ENCODE results near the gene INTS6L. TPM values are rescaled to one million over a fixed set of nuclear protein-coding genes. Genes with fewer than 3 reads are reported as not detected.
"Not testable (repeated sequence)": the region's sequence is repeated elsewhere in the genome, so short reads cannot be mapped to it uniquely, and the experiment has no call there.

Gene INTS6L
- total and polyA plus RNA-seq, 3 donors from 2014 or later: 15.0 to 47.6 (median 41.3) TPM

- Histone ChIP-seq H3K36me3 (ENCODE audit: low read depth, missing control alignments) (no peaks in the 10 kb centered on the region), H3K4me3 (no peak overlapping the region), H3K4me1 (no peaks in the 10 kb centered on the region), H3K27ac (no peak overlapping the region), H3K9me3 (no peaks in the 10 kb centered on the region), H3K27me3 (no peaks in the 10 kb centered on the region)
- TF ChIP-seq CTCF (IDR thresholded peaks at IDR 0.05) (no peak), POLR2A (IDR thresholded peaks at IDR 0.05) (no peak)
- intact Hi-C loops (cut with DNase I; ENCODE audit: low total_unique reads): no loop called here
- 85 to 100% methylated on average over 2 of the region's 2 CpGs for WGBS, 2 donors
- no peak for DNase-seq
Measured at GRCh38 chrX:135557344-135557743, 36.9 kb downstream of the INTS6L start.

GRCh38 chrX:135572436-135572835, 52.0 kb downstream of the INTS6L start:
- Histone ChIP-seq H3K36me3 (ENCODE audit: low read depth, missing control alignments) (no peaks in the 10 kb centered on the region), H3K4me1 (no peaks in the 10 kb centered on the region), H3K4me3 (no peak overlapping the region), H3K27me3 (no peaks in the 10 kb centered on the region), H3K27ac (no peak overlapping the region), H3K9me3 (no peaks in the 10 kb centered on the region)
- peak in 1 of 3 experiments; percentile 29 for TF ChIP-seq CTCF (IDR thresholded peaks at IDR 0.05)
- no peak for TF ChIP-seq POLR2A (IDR thresholded peaks at IDR 0.05)
- WGBS, 2 donors: 88% methylated on average over 2 of the region's 2 CpGs
- intact Hi-C loops (cut with DNase I; ENCODE audit: low total_unique reads): no loop called here
- no peak for DNase-seq

DNA sequence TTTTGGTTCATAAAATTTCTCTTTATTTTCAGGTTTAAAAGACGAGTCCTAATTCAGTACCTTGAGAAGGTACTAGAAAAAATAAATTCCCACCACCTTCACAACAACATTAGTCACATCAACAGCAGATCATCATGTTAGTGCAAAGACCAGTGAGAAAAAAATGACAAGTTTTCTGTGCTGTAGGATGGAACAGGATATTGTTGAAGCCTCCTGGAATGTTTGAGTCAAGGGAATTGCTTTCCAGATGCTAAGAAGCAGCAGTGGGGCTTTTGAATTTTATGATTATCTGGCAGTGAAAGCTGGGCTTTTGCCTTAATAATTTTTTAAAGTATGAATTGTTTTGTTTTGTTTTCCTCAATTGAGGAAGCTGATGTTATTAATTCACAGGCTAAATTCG, 61.0 kb downstream of the INTS6L start:
- Histone ChIP-seq H3K9me3 (no peaks in the 10 kb centered on the region), H3K27me3 (no peaks in the 10 kb centered on the region), H3K36me3 (ENCODE audit: low read depth, missing control alignments) (no peaks in the 10 kb centered on the region), H3K27ac (no peak overlapping the region), H3K4me3 (no peak overlapping the region), H3K4me1 (no peaks in the 10 kb centered on the region)
- TF ChIP-seq POLR2A (IDR thresholded peaks at IDR 0.05) (no peak), CTCF (IDR thresholded peaks at IDR 0.05) (no peak)
- intact Hi-C loops (cut with DNase I; ENCODE audit: low total_unique reads): no loop called here
- WGBS, 2 donors: 72 to 73% methylated on average over 2 of the region's 2 CpGs
- no peak for DNase-seq

- H3K9me3 ChIP-seq: no peaks in the 10 kb centered on the region
- no peak overlapping the region for H3K4me3 ChIP-seq
- H3K27ac ChIP-seq: no peak overlapping the region
- DNase-seq: no peak
- WGBS, 2 donors: 85 to 93% methylated on average over 6 of the region's 6 CpGs
- no peaks in the 10 kb centered on the region for H3K27me3 ChIP-seq
- H3K36me3 ChIP-seq (ENCODE audit: low read depth, missing control alignments): no peaks in the 10 kb centered on the region
- intact Hi-C loops (cut with DNase I; ENCODE audit: low total_unique reads): no loop called here
- TF ChIP-seq POLR2A (IDR thresholded peaks at IDR 0.05) (no peak), CTCF (IDR thresholded peaks at IDR 0.05) (no peak)
- no peaks in the 10 kb centered on the region for H3K4me1 ChIP-seq
Measured at GRCh38 chrX:135585153-135585552, 64.7 kb downstream of the INTS6L start.

GRCh38 chrX:135591871-135592270, 71.4 kb downstream of the INTS6L start:
- Histone ChIP-seq H3K4me1 (no peaks in the 10 kb centered on the region), H3K27me3 (no peaks in the 10 kb centered on the region), H3K36me3 (ENCODE audit: low read depth, missing control alignments) (no peaks in the 10 kb centered on the region), H3K4me3 (no peak overlapping the region), H3K9me3 (no peaks in the 10 kb centered on the region), H3K27ac (no peak overlapping the region)
- DNase-seq: no peak
- 73 to 75% methylated on average over 4 of the region's 4 CpGs for WGBS, 2 donors
- TF ChIP-seq POLR2A (IDR thresholded peaks at IDR 0.05) (no peak), CTCF (IDR thresholded peaks at IDR 0.05) (no peak)
- intact Hi-C loops (cut with DNase I; ENCODE audit: low total_unique reads): no loop called here

GRCh38 chrX:135594049-135594448, 73.6 kb downstream of the INTS6L start:
- H3K27me3 ChIP-seq; H3K4me1 ChIP-seq; DNase-seq; intact Hi-C loops (cut with DNase I; ENCODE audit: low total_unique reads); H3K27ac ChIP-seq; H3K9me3 ChIP-seq; H3K4me3 ChIP-seq; H3K36me3 ChIP-seq (ENCODE audit: low read depth, missing control alignments): not testable (repeated sequence)
- 97 to 100% methylated on average over 1 to 2 of the region's 2 CpGs for WGBS, 2 donors

- intact Hi-C loops (cut with DNase I; ENCODE audit: low total_unique reads): not testable (repeated sequence)
Measured at GRCh38 chrX:135594453-135594852, 74.0 kb downstream of the INTS6L start.

More at GRCh38 chrX:135594453-135594852, 74.0 kb downstream of the INTS6L start:
- not testable (repeated sequence) for H3K9me3 ChIP-seq; H3K27ac ChIP-seq; H3K36me3 ChIP-seq (ENCODE audit: low read depth, missing control alignments); H3K4me1 ChIP-seq; DNase-seq; H3K27me3 ChIP-seq; H3K4me3 ChIP-seq
- WGBS, 2 donors: 83 to 88% methylated on average over 1 of the region's 1 CpG

Data from testis (tissue), 3 donors.